PC-9 (cell line): ENCODE data around the gene ATP5ME.

Experiments
- EZH2 ChIP-seq: fragments of 200-600 bp; sonication (generic); IDR thresholded peaks from 2 replicates; pipeline ENCODE4 v1.8.0; 2017; ENCODE audit warnings: antibody characterized with exemption, low read depth
- TF ChIP-seq, protein P1 (sequence below): fragments of 200-600 bp; sonication (generic); conservative IDR thresholded peaks from 2 replicates; pipeline ENCODE4 v1.6.1; 2017; ENCODE audit warnings: mixed run types, antibody characterized with exemption, mild to moderate bottlenecking, moderate library complexity

DNA sequence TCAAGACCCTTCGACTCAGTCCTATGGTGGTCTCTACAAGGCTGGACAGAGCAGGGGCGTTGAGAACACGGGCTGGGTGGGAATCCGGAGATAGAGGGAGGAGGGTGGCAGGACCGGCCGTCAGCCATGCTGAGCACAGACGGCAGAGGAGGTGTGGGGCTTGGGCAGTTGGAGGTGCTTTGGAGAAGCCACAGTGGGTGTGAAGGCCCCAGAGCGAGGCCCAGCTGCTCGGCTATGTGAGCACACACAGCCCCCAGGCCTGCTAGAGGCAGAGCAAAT, 44.5 kb downstream of the ATP5ME start:
- TF ChIP-seq, protein P1, sequence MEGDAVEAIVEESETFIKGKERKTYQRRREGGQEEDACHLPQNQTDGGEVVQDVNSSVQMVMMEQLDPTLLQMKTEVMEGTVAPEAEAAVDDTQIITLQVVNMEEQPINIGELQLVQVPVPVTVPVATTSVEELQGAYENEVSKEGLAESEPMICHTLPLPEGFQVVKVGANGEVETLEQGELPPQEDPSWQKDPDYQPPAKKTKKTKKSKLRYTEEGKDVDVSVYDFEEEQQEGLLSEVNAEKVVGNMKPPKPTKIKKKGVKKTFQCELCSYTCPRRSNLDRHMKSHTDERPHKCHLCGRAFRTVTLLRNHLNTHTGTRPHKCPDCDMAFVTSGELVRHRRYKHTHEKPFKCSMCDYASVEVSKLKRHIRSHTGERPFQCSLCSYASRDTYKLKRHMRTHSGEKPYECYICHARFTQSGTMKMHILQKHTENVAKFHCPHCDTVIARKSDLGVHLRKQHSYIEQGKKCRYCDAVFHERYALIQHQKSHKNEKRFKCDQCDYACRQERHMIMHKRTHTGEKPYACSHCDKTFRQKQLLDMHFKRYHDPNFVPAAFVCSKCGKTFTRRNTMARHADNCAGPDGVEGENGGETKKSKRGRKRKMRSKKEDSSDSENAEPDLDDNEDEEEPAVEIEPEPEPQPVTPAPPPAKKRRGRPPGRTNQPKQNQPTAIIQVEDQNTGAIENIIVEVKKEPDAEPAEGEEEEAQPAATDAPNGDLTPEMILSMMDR, result no peak
- no peak for TF ChIP-seq EZH2
